Measurements from ENCODE around the gene ZNF841. TPM values are rescaled to one million over a fixed set of nuclear protein-coding genes. Genes with fewer than 3 reads are reported as not detected.

ZNF841 gene
- total and polyA plus RNA-seq, 7 donors: 1.2 to 26.6 (median 11.8) TPM

- H3K27me3 ChIP-seq: no peaks in the 10 kb centered on the region
- H3K4me3 ChIP-seq: no peak overlapping the region
- H3K4me1 ChIP-seq: no peaks in the 10 kb centered on the region
- DNase-seq: no peak
- H3K36me3 ChIP-seq: peaks cover 27 to 59% (median 42%) of the 10 kb centered on the region in 4 donors
- intact Hi-C loops (cut with DNase I): no loop called here
- no peak overlapping the region for H3K27ac ChIP-seq
- peaks cover 47 to 87% (median 79%) of the 10 kb centered on the region in 4 donors for H3K9me3 ChIP-seq
- 98 to 99% methylated on average over 12 of the region's 12 CpGs for WGBS, 2 donors
- TF ChIP-seq CTCF (IDR thresholded peaks at IDR 0.05) (no peak), POLR2AphosphoS5 (IDR thresholded peaks at IDR 0.05) (no peak), POLR2A (IDR thresholded peaks at IDR 0.05) (no peak), EP300 (IDR thresholded peaks at IDR 0.05) (no peak)
Measured at GRCh38 chr19:52115526-52116053, 20.0 kb upstream of the ZNF841 start.

DNA sequence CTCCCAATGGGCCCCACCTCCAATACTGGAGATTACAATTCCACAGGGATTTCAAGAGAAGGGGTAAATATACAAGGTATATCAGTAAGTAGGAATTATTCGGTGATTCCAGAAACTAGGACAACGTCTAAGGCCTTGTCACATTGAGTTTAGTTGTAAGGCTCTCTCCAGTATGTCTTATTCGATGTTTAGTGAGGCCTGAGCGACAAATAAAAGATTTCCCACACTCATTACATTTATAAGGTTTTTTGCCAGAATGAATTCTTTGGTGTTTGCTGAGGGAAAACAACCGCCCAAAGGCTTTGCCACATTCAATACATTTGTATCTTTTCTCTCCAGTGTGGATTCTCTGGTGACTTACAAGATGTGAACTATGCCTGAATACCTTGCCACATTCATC is 19.1 kb upstream of the ZNF841 start:
- intact Hi-C loops (cut with DNase I): no loop called here
- Histone ChIP-seq H3K36me3 (peaks cover 27 to 50% (median 37%) of the 10 kb centered on the region in 4 donors), H3K27me3 (no peaks in the 10 kb centered on the region), H3K9me3 (peaks cover 40 to 85% (median 77%) of the 10 kb centered on the region in 4 donors), H3K4me1 (no peaks in the 10 kb centered on the region), H3K27ac (no peak overlapping the region), H3K4me3 (no peak overlapping the region)
- no peak for DNase-seq
- no peak for TF ChIP-seq POLR2A (IDR thresholded peaks at IDR 0.05)
- no peak for TF ChIP-seq POLR2AphosphoS5 (IDR thresholded peaks at IDR 0.05)
- TF ChIP-seq EP300 (IDR thresholded peaks at IDR 0.05): no peak
- no peak for TF ChIP-seq CTCF (IDR thresholded peaks at IDR 0.05)
- 97 to 98% methylated on average over 5 of the region's 5 CpGs for WGBS, 2 donors

- 76 to 93% methylated on average over 3 of the region's 3 CpGs for WGBS, 2 donors
- peaks cover 32 to 69% (median 62%) of the 10 kb centered on the region in 4 donors for H3K9me3 ChIP-seq
- no peak overlapping the region for H3K4me3 ChIP-seq
- intact Hi-C loops (cut with DNase I): no loop called here
- no peaks in the 10 kb centered on the region for H3K4me1 ChIP-seq
- H3K27me3 ChIP-seq: no peaks in the 10 kb centered on the region
- peaks cover 16 to 29% (median 23%) of the 10 kb centered on the region in 4 donors for H3K36me3 ChIP-seq
- DNase-seq: no peak
- no peak for TF ChIP-seq CTCF (IDR thresholded peaks at IDR 0.05)
- TF ChIP-seq POLR2A (IDR thresholded peaks at IDR 0.05): no peak
- TF ChIP-seq EP300 (IDR thresholded peaks at IDR 0.05): no peak
- no peak for TF ChIP-seq POLR2AphosphoS5 (IDR thresholded peaks at IDR 0.05)
- no peak overlapping the region for H3K27ac ChIP-seq
Measured at GRCh38 chr19:52112624-52113023, 17.1 kb upstream of the ZNF841 start.

DNA sequence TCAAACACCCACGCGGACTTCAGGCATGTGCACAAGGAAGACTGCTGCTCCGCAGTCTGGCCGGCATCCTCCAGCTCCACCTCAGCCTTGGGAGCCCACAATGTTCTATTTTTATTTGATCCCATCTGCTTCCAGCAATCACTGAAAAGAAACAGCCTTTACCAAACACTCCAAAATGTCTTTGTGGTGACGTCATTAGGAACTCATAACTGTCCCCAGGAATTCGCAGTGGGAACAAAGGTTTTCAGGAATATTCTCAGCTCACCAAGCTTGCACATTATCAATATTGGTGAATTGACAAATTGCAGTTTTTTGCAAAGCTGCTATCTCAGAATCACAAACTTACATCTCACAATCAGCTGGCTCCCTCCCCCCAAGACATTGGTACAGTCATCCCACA is 15.2 kb upstream of the ZNF841 start:
- Histone ChIP-seq H3K4me1 (no peaks in the 10 kb centered on the region), H3K27me3 (no peaks in the 10 kb centered on the region), H3K27ac (no peak overlapping the region), H3K9me3 (peaks cover 25 to 64% (median 49%) of the 10 kb centered on the region in 4 donors), H3K36me3 (peaks cover 5 to 11% (median 8%) of the 10 kb centered on the region in 4 donors), H3K4me3 (no peak overlapping the region)
- TF ChIP-seq CTCF (IDR thresholded peaks at IDR 0.05): no peak
- TF ChIP-seq POLR2A (IDR thresholded peaks at IDR 0.05): no peak
- TF ChIP-seq POLR2AphosphoS5 (IDR thresholded peaks at IDR 0.05): no peak
- TF ChIP-seq EP300 (IDR thresholded peaks at IDR 0.05): no peak
- no peak for DNase-seq
- WGBS, 2 donors: 92 to 93% methylated on average over 6 of the region's 6 CpGs
- intact Hi-C loops (cut with DNase I): no loop called here

GRCh38 chr19:52102782-52103181 is 7.2 kb upstream of the ZNF841 start:
- H3K27me3 ChIP-seq: no peaks in the 10 kb centered on the region
- intact Hi-C loops (cut with DNase I): no loop called here
- TF ChIP-seq CTCF (IDR thresholded peaks at IDR 0.05) (no peak), EP300 (IDR thresholded peaks at IDR 0.05) (no peak), POLR2A (IDR thresholded peaks at IDR 0.05) (no peak), POLR2AphosphoS5 (IDR thresholded peaks at IDR 0.05) (no peak)
- H3K4me1 ChIP-seq: no peaks in the 10 kb centered on the region
- no peak for DNase-seq
- peaks cover 0 to 33% (median 4%) of the 10 kb centered on the region in 4 donors for H3K9me3 ChIP-seq
- no peaks in the 10 kb centered on the region for H3K36me3 ChIP-seq
- WGBS, 2 donors: 95% methylated on average over 1 of the region's 1 CpG
- no peak overlapping the region for H3K27ac ChIP-seq
- H3K4me3 ChIP-seq: no peak overlapping the region

Data from sigmoid colon (tissue), 7 donors.